ENCODE results near the gene CCNO.

GRCh38 chr5:55225346-55225745 is 8.1 kb downstream of the CCNO start:
- TF ChIP-seq CTCF (IDR thresholded peaks at IDR 0.05; ENCODE audit: extremely low read depth in 1 of 2, insufficient read depth in 1 of 2, low read depth in 1 of 2, low read length in 2 of 2) (no peak), POLR2AphosphoS5 (IDR thresholded peaks at IDR 0.05; ENCODE audit: insufficient read depth, low read depth, low read length) (no peak)

All from endothelial cell of umbilical vein (primary cell).